HL-60 (cell line): ENCODE results near the gene SAP30L.

ENCODE experiments used
- DNase-seq, 2 experiments: peaks; one replicate each; pipeline ENCODE4 v3.0.0-alpha.2; 2010 to 2020; ENCODE audit warnings: low read depth in 1 of 2, low spot score in 1 of 2
- H3K27ac ChIP-seq: fragments of 250-450 bp; sonication (Bioruptor Pico); replicated peaks from 2 replicates; pipeline ENCODE4 v1.5.1; 2020; ENCODE audit warnings: mild to moderate bottlenecking, moderate library complexity
- H3K27me3 ChIP-seq: fragments of 250-450 bp; sonication (Bioruptor Pico); 2 replicates; pipeline ENCODE4 v1.5.1; 2021; ENCODE audit warnings: mild to moderate bottlenecking, moderate library complexity; ENCODE audit not compliant: insufficient read depth, poor library complexity, severe bottlenecking
- H3K4me3 ChIP-seq: replicated peaks from 2 replicates; pipeline ENCODE4 v1.5.1; 2011; ENCODE audit warnings: mild to moderate bottlenecking, control low read depth, low read length; ENCODE audit not compliant: insufficient read depth
- CTCF ChIP-seq: IDR thresholded peaks from one replicate; pipeline ENCODE4 v1.5.1; 2011; ENCODE audit warnings: low read length, control low read depth, inconsistent platforms; ENCODE audit not compliant: insufficient read depth
- GABPA ChIP-seq: IDR thresholded peaks from 2 replicates; pipeline ENCODE4 v1.6.1; 2012; ENCODE audit warnings: low read depth
- POLR2AphosphoS5 ChIP-seq: IDR thresholded peaks from 2 replicates; pipeline ENCODE4 v1.6.1; 2012; ENCODE audit warnings: low read depth
- REST ChIP-seq: IDR thresholded peaks from 2 replicates; pipeline ENCODE4 v1.6.1; 2012; ENCODE audit warnings: low read depth; ENCODE audit not compliant: insufficient replicate concordance
- SPI1 ChIP-seq: IDR thresholded peaks from 2 replicates; pipeline ENCODE4 v1.6.1; 2012; ENCODE audit warnings: low read depth, mild to moderate bottlenecking, borderline replicate concordance

The SAP30L gene

DNA sequence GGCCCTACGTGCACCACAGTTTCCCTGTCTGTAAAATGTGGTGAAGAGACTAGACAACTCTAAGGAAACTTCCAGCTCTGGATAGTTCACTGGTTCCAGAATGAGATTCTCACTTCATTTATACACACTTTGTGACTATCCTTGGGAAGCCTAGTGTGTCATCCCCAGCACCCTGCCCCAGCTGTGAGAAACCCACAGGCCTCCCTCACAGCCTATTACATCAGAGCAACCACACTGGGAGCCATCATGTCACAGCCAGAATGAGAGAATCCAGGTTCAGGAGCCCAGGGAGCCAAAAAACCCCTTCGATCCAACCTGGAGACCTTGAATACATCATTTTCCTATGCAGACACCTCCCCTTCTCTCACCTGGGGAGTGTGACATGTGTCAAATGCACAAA, 53.2 kb downstream of the SAP30L start:
- H3K4me3 ChIP-seq: no peak overlapping the region
- no peak overlapping the region for H3K27ac ChIP-seq
- TF ChIP-seq SPI1: no peak
- no peak for TF ChIP-seq CTCF
- no peak for TF ChIP-seq POLR2AphosphoS5
- TF ChIP-seq REST: no peak
- TF ChIP-seq GABPA: no peak
- peaks cover 29% of the 10 kb centered on the region for H3K27me3 ChIP-seq
- DNase-seq: no peak

DNA sequence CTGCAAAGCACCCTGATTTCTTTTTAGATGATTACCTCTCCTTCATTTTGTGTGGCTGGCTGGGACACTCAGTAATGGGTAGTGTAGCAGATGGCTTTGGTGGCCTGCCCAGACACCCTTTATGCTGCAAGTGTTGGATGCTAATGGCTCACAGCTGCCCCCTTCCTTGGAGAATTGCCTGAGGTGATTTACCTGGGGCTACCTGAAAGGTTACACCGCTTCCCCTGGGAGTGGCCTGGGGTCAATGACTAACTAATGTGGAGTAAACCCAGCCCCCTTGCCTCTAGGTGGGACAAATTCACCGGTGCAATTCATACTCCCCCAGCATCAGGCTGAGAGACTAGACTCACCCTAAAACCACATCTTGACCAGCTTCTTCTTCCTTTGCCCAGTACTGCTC, 55.8 kb downstream of the SAP30L start:
- Histone ChIP-seq H3K4me3 (no peak overlapping the region), H3K27ac (no peak overlapping the region), H3K27me3 (peaks cover 8% of the 10 kb centered on the region)
- TF ChIP-seq POLR2AphosphoS5 (no peak), CTCF (no peak), SPI1 (no peak), GABPA (no peak), REST (no peak)
- DNase-seq: no peak

- DNase-seq: no peak
- Histone ChIP-seq H3K27ac (no peak overlapping the region), H3K4me3 (no peak overlapping the region), H3K27me3 (peaks cover 8% of the 10 kb centered on the region)
- TF ChIP-seq SPI1 (no peak), CTCF (no peak), REST (no peak), POLR2AphosphoS5 (no peak), GABPA (no peak)
Observed at GRCh38 chr5:154502180-154502579, 56.4 kb downstream of the SAP30L start.
